IMR-90 (cell line): ENCODE data around the gene MRM2. TPM values are rescaled to one million over a fixed set of nuclear protein-coding genes. Genes with fewer than 3 reads are reported as not detected.

Experiments
- ATAC-seq: fragments of 200-7000 bp; cut with Tn5 transposase; 2 replicates; pipeline ENCODE4 v1.9.1; 2020; ENCODE audit warnings: low read depth, mild to moderate bottlenecking, moderate library complexity
- BruUV-seq: library from RNA; stranded (reverse); fragments of 400-500 nt; replicated peaks from 2 replicates; lab custom pipeline; 2021; lab: Mats Ljungman, UMichigan
- CTCF ChIA-PET: fragments of 300-600 bp; formaldehyde crosslinking; extraction: SDS; loops from one replicate; lab custom pipeline; 2021; ENCODE audit warnings: antibody characterized with exemption; lab: Yijun Ruan, JAX
- POLR2A ChIA-PET: fragments of 300-600 bp; sonication (Branson Sonifier 250); formaldehyde crosslinking; loops from one replicate; lab custom pipeline; 2022; ENCODE audit warnings: antibody characterized with exemption; ENCODE audit not compliant: unreplicated experiment; lab: Charles Lee
- DNase-seq: peaks from one replicate; pipeline ENCODE4 v3.0.0; 2013
- H2AFZ ChIP-seq: replicated peaks from 2 replicates; pipeline ENCODE3; 2013; ENCODE audit warnings: low read length, mild to moderate bottlenecking; ENCODE audit not compliant: poor library complexity
- H2AK5ac ChIP-seq: 2 replicates; pipeline ENCODE4 v1.6.1; 2013; ENCODE audit warnings: low read depth, low read length, inconsistent platforms
- H2AK9ac ChIP-seq: replicated peaks from 2 replicates; pipeline ENCODE3; 2013; ENCODE audit warnings: mild to moderate bottlenecking, low read depth, low read length, moderate library complexity; ENCODE audit not compliant: poor library complexity
- H2BK120ac ChIP-seq: 2 replicates; pipeline ENCODE4 v1.6.1; 2013; ENCODE audit warnings: low read depth, low read length, inconsistent platforms
- H2BK15ac ChIP-seq: 3 replicates; pipeline ENCODE4 v1.6.1; 2013; ENCODE audit warnings: low read depth, low read length, inconsistent platforms
- H2BK20ac ChIP-seq: 2 replicates; pipeline ENCODE4 v1.6.1; 2013; ENCODE audit warnings: low read depth, mild to moderate bottlenecking, inconsistent platforms, low read length, moderate library complexity
- H2BK5ac ChIP-seq: 2 replicates; pipeline ENCODE4 v1.6.1; 2013; ENCODE audit warnings: mild to moderate bottlenecking, low read depth, low read length, inconsistent platforms; ENCODE audit not compliant: poor library complexity, severe bottlenecking
- H3K14ac ChIP-seq: replicated peaks from 2 replicates; pipeline ENCODE4 v1.6.1; 2013; ENCODE audit warnings: low read depth, low read length, inconsistent platforms
- H3K18ac ChIP-seq: 2 replicates; pipeline ENCODE4 v1.6.1; 2013; ENCODE audit warnings: low read depth, low read length, control low read depth
- H3K23ac ChIP-seq: 2 replicates; pipeline ENCODE4 v1.6.1; 2013; ENCODE audit warnings: low read depth, low read length, inconsistent platforms
- H3K27ac ChIP-seq: 2 replicates; pipeline ENCODE4 v1.5.1; 2013; ENCODE audit warnings: mild to moderate bottlenecking, control low read depth, low read length; ENCODE audit not compliant: insufficient read depth
- H3K27me3 ChIP-seq: 2 replicates; pipeline ENCODE4 v1.6.1; 2013; ENCODE audit warnings: low read length; ENCODE audit not compliant: control insufficient read depth, insufficient read depth
- H3K36me3 ChIP-seq: 2 replicates; pipeline ENCODE4 v1.6.1; 2013; ENCODE audit warnings: low read length, mixed read lengths; ENCODE audit not compliant: control insufficient read depth, insufficient read depth
- H3K4ac ChIP-seq: 2 replicates; pipeline ENCODE4 v1.6.1; 2013; ENCODE audit warnings: low read depth, low read length, inconsistent platforms
- H3K4me1 ChIP-seq: 2 replicates; pipeline ENCODE4 v1.6.1; 2013; ENCODE audit warnings: low read length, mixed read lengths; ENCODE audit not compliant: control insufficient read depth, insufficient read depth
- H3K4me2 ChIP-seq: 2 replicates; pipeline ENCODE4 v1.6.1; 2013; ENCODE audit warnings: low read depth, mild to moderate bottlenecking, control low read depth, low read length, moderate library complexity
- H3K4me3 ChIP-seq: 2 replicates; pipeline ENCODE4 v1.5.1; 2013; ENCODE audit warnings: low read depth, mild to moderate bottlenecking, control low read depth, low read length, moderate library complexity; ENCODE audit not compliant: insufficient read depth
- H3K56ac ChIP-seq: 2 replicates; pipeline ENCODE4 v1.6.1; 2013; ENCODE audit warnings: low read length, inconsistent platforms; ENCODE audit not compliant: insufficient read depth; ENCODE audit errors: extremely low read depth
- H3K79me1 ChIP-seq, 2 experiments: 2 replicates each; pipeline ENCODE4 v1.6.1; 2013; ENCODE audit warnings: low read length in 2 of 2, inconsistent platforms in 1 of 2, low read depth in 1 of 2
- H3K9ac ChIP-seq: 2 replicates; pipeline ENCODE4 v1.6.1; 2013; ENCODE audit warnings: low read depth, low read length, control low read depth
- H3K9me1 ChIP-seq: 2 replicates; pipeline ENCODE4 v1.6.1; 2013; ENCODE audit warnings: low read length, inconsistent platforms; ENCODE audit not compliant: insufficient read depth
- H3K9me3 ChIP-seq: 2 replicates; pipeline ENCODE4 v1.6.1; 2013; ENCODE audit warnings: low read length; ENCODE audit not compliant: control insufficient read depth, insufficient read depth
- H4K20me1 ChIP-seq: 2 replicates; pipeline ENCODE4 v1.6.1; 2013; ENCODE audit warnings: low read length, inconsistent platforms; ENCODE audit not compliant: insufficient read depth
- H4K5ac ChIP-seq: 2 replicates; pipeline ENCODE4 v1.6.1; 2013; ENCODE audit warnings: mild to moderate bottlenecking, low read depth, low read length, control low read depth
- H4K8ac ChIP-seq, 2 experiments: 2 replicates each; pipeline ENCODE4 v1.6.1; 2013; ENCODE audit warnings: low read depth in 2 of 2, low read length in 2 of 2, control low read depth in 1 of 2, inconsistent platforms in 1 of 2
- H4K91ac ChIP-seq: 2 replicates; pipeline ENCODE4 v1.6.1; 2013; ENCODE audit warnings: low read depth, low read length, inconsistent platforms; ENCODE audit not compliant: insufficient read depth
- BHLHE40 ChIP-seq: fragments of 150-350 bp; IDR thresholded peaks from 2 replicates; pipeline ENCODE4 v1.6.1; 2016; ENCODE audit warnings: mild to moderate bottlenecking, low read depth, low read length
- CEBPB ChIP-seq: IDR thresholded peaks from 2 replicates; pipeline ENCODE4 v1.6.1; 2012; ENCODE audit warnings: low read depth, low read length, improper control_type of control experiment
- FOS ChIP-seq: fragments of 150-350 bp; IDR thresholded peaks from 2 replicates; pipeline ENCODE4 v1.6.1; 2016; ENCODE audit warnings: low read depth, low read length
- MAFK ChIP-seq: IDR thresholded peaks from 2 replicates; pipeline ENCODE4 v1.6.1; 2012; ENCODE audit warnings: low read depth, low read length, improper control_type of control experiment
- MAZ ChIP-seq: IDR thresholded peaks from 2 replicates; pipeline ENCODE4 v1.6.1; 2012; ENCODE audit warnings: low read depth, mild to moderate bottlenecking, low read length, improper control_type of control experiment, moderate library complexity, borderline replicate concordance
- MXI1 ChIP-seq: IDR thresholded peaks from 2 replicates; pipeline ENCODE4 v1.6.1; 2012; ENCODE audit warnings: low read depth, mild to moderate bottlenecking, low read length, moderate library complexity, borderline replicate concordance
- NFE2L2 ChIP-seq: fragments of 150-350 bp; IDR thresholded peaks from 2 replicates; pipeline ENCODE4 v1.6.1; 2016; ENCODE audit warnings: low read depth, mild to moderate bottlenecking, low read length
- POLR2A ChIP-seq: IDR thresholded peaks from 2 replicates; pipeline ENCODE4 v1.6.1; 2012; ENCODE audit warnings: mild to moderate bottlenecking, low read depth, low read length
- RAD21 ChIP-seq: IDR thresholded peaks from 2 replicates; pipeline ENCODE4 v1.6.1; 2012; ENCODE audit warnings: low read length, improper control_type of control experiment
- RCOR1 ChIP-seq: IDR thresholded peaks from 2 replicates; pipeline ENCODE4 v1.6.1; 2012; ENCODE audit warnings: mild to moderate bottlenecking, low read length, improper control_type of control experiment; ENCODE audit not compliant: insufficient replicate concordance
- RFX5 ChIP-seq: IDR thresholded peaks from 2 replicates; pipeline ENCODE4 v1.8.0; 2012; ENCODE audit warnings: low read depth, mild to moderate bottlenecking, low read length, moderate library complexity
- SMC3 ChIP-seq: fragments of 150-350 bp; IDR thresholded peaks from 2 replicates; pipeline ENCODE4 v1.6.1; 2016; ENCODE audit warnings: low read depth, mild to moderate bottlenecking, antibody characterized with exemption, low read length, moderate library complexity
- WGBS, 2 experiments: methylation state at CpG; one replicate each; pipeline versions ENCODE4 v1.1.5 to v1.1.7; 2013; ENCODE audit warnings: missing lambda C conversion rate in 2 of 2; ENCODE audit not compliant: insufficient read length in 1 of 2; ENCODE audit errors: extremely low coverage in 2 of 2; 5-methylcytosine and 5-hydroxymethylcytosine counted together
- dilution Hi-C: fragments of 300-500 bp; cut with HindIII; formaldehyde crosslinking; loops from one replicate; pipeline ENCODE4 v1.14.3; 2018; ENCODE audit warnings: low sequenced_read_pairs; ENCODE audit not compliant: unreplicated experiment
- in situ Hi-C: fragments of 300-500 bp; cut with MboI; formaldehyde crosslinking; loops from 3 replicates; pipeline ENCODE4 v1.14.3; 2019; ENCODE audit warnings: low sequenced_read_pairs, inconsistent platforms, mixed read lengths
- intact Hi-C: fragments of 100-400 bp; cut with micrococcal nuclease; formaldehyde crosslinking; loops from 2 replicates; pipeline ENCODE4 v1.10.0; 2022
- polyA plus RNA-seq, 3 experiments: library from polyadenylated mRNA; depleted of rRNA; stranded (reverse); fragments of >200 nt; gene quantifications; 2 replicates each; pipeline ENCODE4 v1.2.3, GENCODE V29; 2012; ENCODE audit warnings: low replicate concordance in 1 of 3
- total RNA-seq: library from RNA; depleted of rRNA; stranded (reverse); fragments of >200 nt; gene quantifications from 2 replicates; pipeline ENCODE4 v1.2.3, GENCODE V29; 2012
- TF ChIP-seq, protein P1 (sequence below): fragments of 150-350 bp; IDR thresholded peaks from 2 replicates; pipeline ENCODE4 v1.6.1; 2016; ENCODE audit warnings: low read depth, mild to moderate bottlenecking, low read length, moderate library complexity, borderline replicate concordance

The MRM2 gene
- total and polyA plus RNA-seq, 2 of the 4 experiments (the other 2 are of a cell fraction): 19.1 to 23.8 TPM

DNA sequence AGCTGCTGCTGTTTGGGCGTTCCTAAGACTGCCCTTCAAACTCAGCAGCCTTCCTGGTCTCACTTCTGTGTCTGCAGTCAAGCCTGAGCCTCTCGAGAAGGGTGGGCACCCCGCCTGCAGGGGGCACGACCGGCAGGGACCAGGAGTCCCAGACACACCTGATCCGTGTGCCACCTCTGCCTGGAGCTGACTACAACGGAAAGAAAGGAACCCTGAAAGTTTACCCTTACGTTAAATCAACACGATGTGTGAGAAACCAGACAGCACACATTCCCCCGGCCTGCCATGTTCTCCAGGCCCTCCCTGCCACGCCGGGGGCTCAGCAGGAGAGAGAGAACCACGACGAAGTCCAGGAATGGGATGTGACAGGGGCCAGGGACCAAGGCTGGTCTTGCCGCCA, 14.3 kb downstream of the MRM2 start:
- H2BK20ac ChIP-seq: no peak overlapping the region
- in situ Hi-C loops: no loop called here
- TF ChIP-seq FOS: no peak
- TF ChIP-seq MAFK: no peak
- TF ChIP-seq MXI1: no peak
- TF ChIP-seq POLR2A: no peak
- no peak for TF ChIP-seq NFE2L2
- TF ChIP-seq, protein P1, sequence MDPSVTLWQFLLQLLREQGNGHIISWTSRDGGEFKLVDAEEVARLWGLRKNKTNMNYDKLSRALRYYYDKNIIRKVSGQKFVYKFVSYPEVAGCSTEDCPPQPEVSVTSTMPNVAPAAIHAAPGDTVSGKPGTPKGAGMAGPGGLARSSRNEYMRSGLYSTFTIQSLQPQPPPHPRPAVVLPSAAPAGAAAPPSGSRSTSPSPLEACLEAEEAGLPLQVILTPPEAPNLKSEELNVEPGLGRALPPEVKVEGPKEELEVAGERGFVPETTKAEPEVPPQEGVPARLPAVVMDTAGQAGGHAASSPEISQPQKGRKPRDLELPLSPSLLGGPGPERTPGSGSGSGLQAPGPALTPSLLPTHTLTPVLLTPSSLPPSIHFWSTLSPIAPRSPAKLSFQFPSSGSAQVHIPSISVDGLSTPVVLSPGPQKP: no peak
- no peak for TF ChIP-seq RAD21
- TF ChIP-seq MAZ: no peak
- no peak for TF ChIP-seq RFX5
- no peak for TF ChIP-seq CEBPB
- no peak for TF ChIP-seq BHLHE40
- no peak for TF ChIP-seq RCOR1
- no peak for TF ChIP-seq SMC3
- no peak overlapping the region for H2AK9ac ChIP-seq
- peaks cover 42% of the 10 kb centered on the region for H3K36me3 ChIP-seq
- ChIA-PET POLR2A (no interaction called here), CTCF (interaction anchor here (0.8 kb wide), 1 partner anchor 120 kb away, joined by 3 read pairs; no protein-coding TSS in a partner anchor)
- H3K27ac ChIP-seq: no peak overlapping the region
- H2AFZ ChIP-seq: no peak overlapping the region
- no peak overlapping the region for H3K9ac ChIP-seq
- DNase-seq (no peak), ATAC-seq (no peak)
- no peak overlapping the region for H2BK5ac ChIP-seq
- no peak overlapping the region for H3K23ac ChIP-seq
- dilution Hi-C loops: no loop called here
- no peak overlapping the region for H2AK5ac ChIP-seq
- no peaks in the 10 kb centered on the region; the same call in 1 of the 2 replicates for H3K4me1 ChIP-seq
- no peak overlapping the region for H2BK15ac ChIP-seq
- no peak overlapping the region for H4K8ac ChIP-seq
- H4K20me1 ChIP-seq: no peaks in the 10 kb centered on the region; the same call in 1 of the 2 replicates
- H3K27me3 ChIP-seq: no peaks in the 10 kb centered on the region
- no peak overlapping the region for H4K5ac ChIP-seq
- intact Hi-C loops: no loop called here
- no peak overlapping the region for H3K4ac ChIP-seq
- H3K18ac ChIP-seq: no peak overlapping the region
- H3K56ac ChIP-seq: no peak overlapping the region
- H3K9me1 ChIP-seq: no peaks in the 10 kb centered on the region
- no peak overlapping the region for H3K14ac ChIP-seq
- H3K4me2 ChIP-seq: no peak overlapping the region
- BruUV-seq: no TSS peak
- H2BK120ac ChIP-seq: no peak overlapping the region
- 90% methylated on average over 6 of the region's 15 CpGs; no CpG with 5 or more reads in 1 of the 2 experiments for WGBS, 2 experiments
- H3K4me3 ChIP-seq: no peak overlapping the region
- peaks cover 22 to 54% of the 10 kb centered on the region in 2 experiments for H3K79me1 ChIP-seq
- no peaks in the 10 kb centered on the region for H3K9me3 ChIP-seq
- H4K91ac ChIP-seq: no peak overlapping the region
